ENCODE data around the gene BID. TPM values are rescaled to one million over a fixed set of nuclear protein-coding genes. Genes with fewer than 3 reads are reported as not detected.
"Not testable (repeated sequence)": the region's sequence is repeated elsewhere in the genome, so short reads cannot be mapped to it uniquely, and the experiment has no call there.

Gene BID
- polyA plus RNA-seq, 3 donors = 9.1 to 34.9 (median 22.5) TPM

GRCh38 chr22:17726006-17726927 lies 48.0 kb downstream of the BID start:
- 87 to 88% (median 88%) methylated on average over 13 of the region's 13 CpGs for WGBS, 3 donors
- H3K27ac ChIP-seq (ENCODE audit: low read depth, low read length) = no peak overlapping the region

GRCh38 chr22:17725500-17725796 lies 48.8 kb downstream of the BID start:
- no peak overlapping the region for H3K27ac ChIP-seq (ENCODE audit: low read depth, low read length)

GRCh38 chr22:17724678-17725499 lies 49.4 kb downstream of the BID start:
- no peak overlapping the region for H3K27ac ChIP-seq (ENCODE audit: low read depth, low read length)
- 68 to 82% (median 80%) methylated on average over 8 of the region's 8 CpGs for WGBS, 3 donors

- 83 to 93% (median 84%) methylated on average over 5 of the region's 5 CpGs for WGBS, 3 donors
- H3K27ac ChIP-seq (ENCODE audit: low read depth, low read length) = no peak overlapping the region
These were observed 50.0 kb downstream of the BID start for GRCh38 chr22:17724241-17724640.

- 92 to 94% (median 93%) methylated on average over 5 of the region's 5 CpGs for WGBS, 3 donors
- no peak overlapping the region for H3K27ac ChIP-seq (ENCODE audit: low read depth, low read length)
These were observed 54.4 kb downstream of the BID start for GRCh38 chr22:17719911-17720310.

- 80 to 93% (median 85%) methylated on average over 4 of the region's 4 CpGs for WGBS, 3 donors
- no peak overlapping the region for H3K27ac ChIP-seq (ENCODE audit: low read depth, low read length)
These were observed 56.6 kb downstream of the BID start for GRCh38 chr22:17717708-17718107.

- 90 to 96% (median 94%) methylated on average over 3 of the region's 3 CpGs for WGBS, 3 donors
These were observed 57.7 kb downstream of the BID start for GRCh38 chr22:17716529-17716928.

GRCh38 chr22:17712441-17712840 lies 61.8 kb downstream of the BID start:
- 63 to 80% (median 79%) methylated on average over 2 of the region's 2 CpGs for WGBS, 3 donors
- H3K27ac ChIP-seq (ENCODE audit: low read depth, low read length) = no peak overlapping the region

More at GRCh38 chr22:17716529-17716928, 57.7 kb downstream of the BID start:
- no peak overlapping the region for H3K27ac ChIP-seq (ENCODE audit: low read depth, low read length)

GRCh38 chr22:17710023-17710422 lies 64.2 kb downstream of the BID start:
- H3K27ac ChIP-seq (ENCODE audit: low read depth, low read length) = no peak overlapping the region
- WGBS, 3 donors = 93 to 98% (median 94%) methylated on average over 5 of the region's 5 CpGs

- WGBS, 3 donors = 55 to 76% (median 56%) methylated on average over 3 of the region's 3 CpGs
- no peak overlapping the region for H3K27ac ChIP-seq (ENCODE audit: low read depth, low read length)
These were observed 66.7 kb downstream of the BID start for GRCh38 chr22:17707526-17707925.

- WGBS, 3 donors = 86 to 92% (median 90%) methylated on average over 1 of the region's 1 CpG
These were observed 67.3 kb downstream of the BID start for GRCh38 chr22:17706947-17707346.

GRCh38 chr22:17705951-17706900 lies 68.0 kb downstream of the BID start:
- H3K27ac ChIP-seq (ENCODE audit: low read depth, low read length) = no peak overlapping the region
- 35 to 37% (median 36%) methylated on average over 9 of the region's 9 CpGs for WGBS, 3 donors

More at GRCh38 chr22:17706947-17707346, 67.3 kb downstream of the BID start:
- no peak overlapping the region for H3K27ac ChIP-seq (ENCODE audit: low read depth, low read length)

GRCh38 chr22:17705546-17705945 lies 68.7 kb downstream of the BID start:
- no peak overlapping the region for H3K27ac ChIP-seq (ENCODE audit: low read depth, low read length)
- 97 to 98% (median 97%) methylated on average over 7 of the region's 7 CpGs for WGBS, 3 donors

GRCh38 chr22:17703811-17704210 lies 70.5 kb downstream of the BID start:
- 97 to 100% (median 98%) methylated on average over 2 of the region's 2 CpGs for WGBS, 3 donors
- H3K27ac ChIP-seq (ENCODE audit: low read depth, low read length) = no peak overlapping the region

GRCh38 chr22:17700778-17701177 lies 73.5 kb downstream of the BID start:
- H3K27ac ChIP-seq (ENCODE audit: low read depth, low read length) = no peak overlapping the region
- 36 to 39% (median 38%) methylated on average over 3 of the region's 3 CpGs for WGBS, 3 donors

GRCh38 chr22:17699696-17700340 lies 74.5 kb downstream of the BID start:
- 72 to 83% (median 82%) methylated on average over 7 of the region's 7 CpGs for whole genome bisulfite sequencing, 3 donors
- H3K27ac ChIP-seq (ENCODE audit: low read depth, low read length) = no peak overlapping the region

- H3K27ac ChIP-seq (ENCODE audit: low read depth, low read length) = no peak overlapping the region
These were observed 75.3 kb downstream of the BID start for GRCh38 chr22:17698948-17699347.

GRCh38 chr22:17698276-17698675 lies 76.0 kb downstream of the BID start:
- 97 to 99% (median 97%) methylated on average over 3 of the region's 3 CpGs for WGBS, 3 donors
- not testable (repeated sequence) for H3K27ac ChIP-seq (ENCODE audit: low read depth, low read length)
